HG03571 (cell line): Measurements from ENCODE around the gene POLR2L.
A peak's percentile ranks its signal among the peaks of the same experiment; 100 is the strongest.

Source experiments
- ATAC-seq: cut with Tn5 transposase; IDR thresholded peaks from one replicate; pipeline ENCODE4 v1.9.1; 2021; ENCODE audit not compliant: unreplicated experiment

POLR2L gene

GRCh38 chr11:813456-814096, 28.8 kb downstream of the POLR2L start:
- ATAC-seq = no peak

- ATAC-seq = no peak
Observed at GRCh38 chr11:813072-813455, 29.3 kb downstream of the POLR2L start.

GRCh38 chr11:812390-812789, 29.9 kb downstream of the POLR2L start:
- ATAC-seq = no peak

- no peak for ATAC-seq
Observed at GRCh38 chr11:811446-812245, 30.7 kb downstream of the POLR2L start.

- no peak for ATAC-seq
Observed at GRCh38 chr11:810040-810567, 32.2 kb downstream of the POLR2L start.

GRCh38 chr11:809287-810039, 32.9 kb downstream of the POLR2L start, which contains the start of gene RPLP2:
Gene RPLP2, plus strand, starts transcription at chr11:809967. Its CDS starts 268 bp downstream, at chr11:810235.
- peak; percentile 67 for ATAC-seq

GRCh38 chr11:808427-809286, 33.7 kb downstream of the POLR2L start:
- peak; percentile 2 for ATAC-seq

GRCh38 chr11:804599-804964, 37.7 kb downstream of the POLR2L start:
- ATAC-seq = no peak

GRCh38 chr11:803770-804598, 38.3 kb downstream of the POLR2L start:
- ATAC-seq = no peak

- no peak for ATAC-seq
Observed at GRCh38 chr11:803467-803742, 38.9 kb downstream of the POLR2L start.

GRCh38 chr11:802693-803466, 39.4 kb downstream of the POLR2L start:
- ATAC-seq = no peak

GRCh38 chr11:802018-802617, 40.2 kb downstream of the POLR2L start:
- ATAC-seq = no peak

GRCh38 chr11:801097-801780, 41.1 kb downstream of the POLR2L start:
- no peak for ATAC-seq

GRCh38 chr11:800473-800872, 41.9 kb downstream of the POLR2L start:
- ATAC-seq = no peak

- no peak for ATAC-seq
Observed at GRCh38 chr11:799641-800316, 42.5 kb downstream of the POLR2L start.

GRCh38 chr11:798093-798713, 44.1 kb downstream of the POLR2L start, which contains the start of gene SLC25A22:
Gene SLC25A22, minus strand, starts transcription at chr11:798281. Its CDS starts 3,275 bp downstream, at chr11:795006.
- peak; percentile 43 for ATAC-seq
